ENCODE results near the gene CYB561D1. TPM values are rescaled to one million over a fixed set of nuclear protein-coding genes. Genes with fewer than 3 reads are reported as not detected.

The CYB561D1 gene
- total RNA-seq, 1 donor: 4.7 TPM

DNA sequence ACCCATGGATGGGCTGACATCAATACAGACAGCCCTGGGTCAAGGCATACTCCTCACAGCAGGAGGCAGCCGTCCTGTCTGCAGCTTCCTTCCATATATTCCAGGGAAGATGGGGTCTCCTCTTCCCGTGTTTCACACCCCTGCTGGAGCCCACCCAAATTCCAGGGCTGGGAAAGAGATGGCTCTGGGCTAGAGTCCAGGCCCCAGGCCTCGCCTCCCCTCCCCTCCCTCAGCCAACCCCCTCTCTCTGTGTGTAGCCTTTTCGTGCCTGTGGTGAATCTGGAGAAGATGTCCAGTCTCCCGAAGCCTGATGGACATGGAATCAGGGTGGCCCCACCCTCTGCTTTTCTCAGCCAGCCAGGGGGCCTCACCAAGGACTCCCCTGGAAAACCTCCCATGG, 6.6 kb upstream of the CYB561D1 start:
- no peak for DNase-seq (ENCODE audit: low read depth)
- TF ChIP-seq, protein P1, sequence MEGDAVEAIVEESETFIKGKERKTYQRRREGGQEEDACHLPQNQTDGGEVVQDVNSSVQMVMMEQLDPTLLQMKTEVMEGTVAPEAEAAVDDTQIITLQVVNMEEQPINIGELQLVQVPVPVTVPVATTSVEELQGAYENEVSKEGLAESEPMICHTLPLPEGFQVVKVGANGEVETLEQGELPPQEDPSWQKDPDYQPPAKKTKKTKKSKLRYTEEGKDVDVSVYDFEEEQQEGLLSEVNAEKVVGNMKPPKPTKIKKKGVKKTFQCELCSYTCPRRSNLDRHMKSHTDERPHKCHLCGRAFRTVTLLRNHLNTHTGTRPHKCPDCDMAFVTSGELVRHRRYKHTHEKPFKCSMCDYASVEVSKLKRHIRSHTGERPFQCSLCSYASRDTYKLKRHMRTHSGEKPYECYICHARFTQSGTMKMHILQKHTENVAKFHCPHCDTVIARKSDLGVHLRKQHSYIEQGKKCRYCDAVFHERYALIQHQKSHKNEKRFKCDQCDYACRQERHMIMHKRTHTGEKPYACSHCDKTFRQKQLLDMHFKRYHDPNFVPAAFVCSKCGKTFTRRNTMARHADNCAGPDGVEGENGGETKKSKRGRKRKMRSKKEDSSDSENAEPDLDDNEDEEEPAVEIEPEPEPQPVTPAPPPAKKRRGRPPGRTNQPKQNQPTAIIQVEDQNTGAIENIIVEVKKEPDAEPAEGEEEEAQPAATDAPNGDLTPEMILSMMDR (IDR thresholded peaks at IDR 0.05; ENCODE audit: insufficient read depth, low read depth, low read length): no peak

DNA sequence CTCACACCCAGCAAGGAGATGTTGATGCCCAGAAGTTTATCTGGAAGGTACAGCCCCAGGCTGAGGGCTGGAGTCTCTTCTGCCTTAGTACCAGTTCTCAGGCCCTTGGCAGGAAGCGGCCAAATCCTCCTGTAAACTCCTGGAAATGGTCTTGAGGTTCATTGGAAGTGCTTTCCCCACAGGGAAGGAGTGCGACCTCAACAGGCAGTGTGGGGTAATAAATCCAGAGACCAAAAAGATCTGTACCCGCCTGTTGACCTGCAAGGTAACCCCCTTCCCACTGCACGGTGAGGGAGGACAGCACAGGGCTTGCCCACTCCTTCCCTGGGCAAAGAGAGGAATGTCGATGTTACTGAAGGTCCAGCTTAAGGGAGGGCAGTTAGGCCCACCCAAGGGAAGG, 5.7 kb upstream of the CYB561D1 start:
- no peak for DNase-seq (ENCODE audit: low read depth)
- no peak overlapping the region for H3K4me3 ChIP-seq (ENCODE audit: low read depth, low read length)
- TF ChIP-seq, protein P1 (IDR thresholded peaks at IDR 0.05; ENCODE audit: insufficient read depth, low read depth, low read length): peak; percentile 13

More for the DNA sequence above, 6.6 kb upstream of the CYB561D1 start:
- H3K4me3 ChIP-seq (ENCODE audit: low read depth, low read length): no peak overlapping the region

DNA sequence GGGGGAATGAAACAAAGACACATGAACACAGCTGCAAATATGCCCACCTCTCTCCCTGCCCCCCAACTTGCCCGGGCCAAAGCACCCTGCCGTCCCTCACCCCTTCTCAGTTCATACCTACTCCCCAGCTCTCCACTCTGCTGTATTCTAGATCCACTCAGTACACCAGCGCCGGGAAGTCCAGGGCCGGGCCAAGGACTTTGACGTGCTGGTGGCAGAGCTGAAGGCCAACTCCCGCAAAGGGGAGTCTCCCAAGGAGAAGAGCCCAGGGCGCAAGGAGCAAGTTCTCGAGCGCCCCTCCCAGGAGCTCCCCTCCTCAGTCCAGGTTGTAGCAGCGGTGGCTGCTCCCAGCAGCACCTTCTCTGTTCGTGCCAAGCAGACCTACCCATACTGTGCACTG, 5.2 kb upstream of the CYB561D1 start:
- H3K4me3 ChIP-seq (ENCODE audit: low read depth, low read length): no peak overlapping the region
- DNase-seq (ENCODE audit: low read depth): no peak
- TF ChIP-seq, protein P1 (IDR thresholded peaks at IDR 0.05; ENCODE audit: insufficient read depth, low read depth, low read length): no peak

DNA sequence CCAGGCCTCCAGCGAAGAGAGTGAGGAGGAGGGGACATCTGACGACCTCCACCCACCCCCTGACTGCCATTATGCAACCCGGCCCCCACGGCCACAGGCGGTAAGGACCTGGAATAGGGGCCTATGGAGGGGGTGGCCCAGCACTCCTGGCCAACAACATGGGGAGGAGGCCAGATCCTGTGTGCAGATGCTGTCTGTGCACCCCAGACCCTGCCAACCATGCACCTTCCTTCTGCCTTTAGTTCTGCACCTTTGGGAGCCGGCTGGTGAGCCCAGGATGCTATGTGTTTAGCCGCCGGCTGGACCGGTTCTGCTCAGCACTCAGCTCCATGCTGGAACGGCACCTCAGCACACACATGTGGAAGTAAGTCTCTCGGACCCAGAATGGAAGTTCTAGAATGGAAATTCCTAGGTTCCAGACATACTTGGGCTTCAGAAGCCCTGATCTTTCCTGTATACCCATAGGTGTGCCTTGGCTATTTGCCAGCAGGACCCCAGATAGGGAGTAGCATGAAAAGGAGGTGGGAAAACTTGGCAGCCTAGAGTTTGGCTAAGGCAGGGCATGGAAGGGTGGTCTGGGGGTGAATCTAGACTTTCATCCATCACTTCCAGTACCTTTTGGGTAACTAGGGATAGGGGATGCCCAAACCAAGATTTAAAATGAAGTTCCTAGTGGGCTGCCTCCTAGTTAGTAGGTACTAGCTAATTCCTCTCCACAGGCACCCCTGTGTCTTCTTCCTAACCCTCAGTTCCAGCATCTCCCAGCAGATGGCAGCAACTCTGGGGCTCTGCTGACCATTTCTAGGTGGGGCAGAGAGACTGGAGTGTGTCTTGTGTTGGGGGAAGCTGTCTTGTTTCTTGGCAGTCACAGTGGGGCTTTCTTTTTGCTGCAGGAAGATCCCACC, 3.6 kb upstream of the CYB561D1 start:
- peak; percentile 61 for DNase-seq (ENCODE audit: low read depth)
- TF ChIP-seq, protein P1 (IDR thresholded peaks at IDR 0.05; ENCODE audit: insufficient read depth, low read depth, low read length): peak; percentile 89
- no peak overlapping the region for H3K4me3 ChIP-seq (ENCODE audit: low read depth, low read length)

DNA sequence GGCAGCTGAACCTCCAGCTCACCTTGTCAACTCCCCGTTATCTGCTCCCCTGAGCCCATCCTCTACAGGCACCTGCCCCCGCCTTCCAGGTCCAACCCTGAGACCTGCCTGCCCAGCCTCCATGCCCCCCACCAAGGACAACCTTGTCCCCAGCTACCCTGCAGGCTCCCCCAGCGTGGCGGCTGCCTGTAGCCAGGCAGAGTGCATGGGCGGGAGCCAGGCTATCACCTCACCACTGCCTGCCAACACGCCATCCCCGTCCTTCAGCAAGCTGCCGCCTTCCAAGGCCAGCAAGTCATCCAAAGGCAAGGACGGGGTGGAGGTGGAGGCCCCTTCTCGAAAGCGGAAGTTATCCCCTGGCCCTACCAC, 3.0 kb upstream of the CYB561D1 start:
- TF ChIP-seq, protein P1 (IDR thresholded peaks at IDR 0.05; ENCODE audit: insufficient read depth, low read depth, low read length): no peak
- no peak for DNase-seq (ENCODE audit: low read depth)
- no peak overlapping the region for H3K4me3 ChIP-seq (ENCODE audit: low read depth, low read length)

DNA sequence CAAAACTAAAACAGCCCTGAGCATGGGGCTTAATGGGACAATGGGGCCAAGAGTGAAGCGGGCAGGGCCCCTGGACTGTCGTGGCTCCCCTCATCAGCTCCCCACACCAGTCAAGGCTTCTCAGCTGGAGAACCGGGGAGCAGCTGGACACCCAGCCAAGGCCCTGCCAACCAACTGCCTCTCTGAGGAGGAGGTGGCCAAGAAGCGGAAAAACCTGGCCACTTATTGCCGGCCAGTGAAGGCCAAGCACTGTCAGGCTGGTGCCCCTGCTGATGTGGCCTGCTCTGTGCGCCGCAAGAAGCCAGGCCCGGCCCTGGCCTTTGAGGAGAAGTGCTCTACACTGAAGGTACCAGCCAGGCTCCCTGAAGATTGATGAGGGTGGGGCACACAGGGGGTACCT, 2.5 kb upstream of the CYB561D1 start:
- DNase-seq (ENCODE audit: low read depth): no peak
- no peak overlapping the region for H3K4me3 ChIP-seq (ENCODE audit: low read depth, low read length)
- TF ChIP-seq, protein P1 (IDR thresholded peaks at IDR 0.05; ENCODE audit: insufficient read depth, low read depth, low read length): no peak

All from fibroblast of villous mesenchyme (primary cell).